GM12872 (cell line): ENCODE data around the gene COL5A1.

Experiments
- TF ChIP-seq, protein P1 (sequence below): IDR thresholded peaks from 3 replicates; pipeline ENCODE4 v1.5.1; 2011; ENCODE audit warnings: low read depth, mild to moderate bottlenecking, low read length, moderate library complexity; ENCODE audit not compliant: insufficient read depth

The COL5A1 gene

GRCh38 chr9:134644725-134645606, 3.4 kb downstream of the COL5A1 start:
- TF ChIP-seq, protein P1, sequence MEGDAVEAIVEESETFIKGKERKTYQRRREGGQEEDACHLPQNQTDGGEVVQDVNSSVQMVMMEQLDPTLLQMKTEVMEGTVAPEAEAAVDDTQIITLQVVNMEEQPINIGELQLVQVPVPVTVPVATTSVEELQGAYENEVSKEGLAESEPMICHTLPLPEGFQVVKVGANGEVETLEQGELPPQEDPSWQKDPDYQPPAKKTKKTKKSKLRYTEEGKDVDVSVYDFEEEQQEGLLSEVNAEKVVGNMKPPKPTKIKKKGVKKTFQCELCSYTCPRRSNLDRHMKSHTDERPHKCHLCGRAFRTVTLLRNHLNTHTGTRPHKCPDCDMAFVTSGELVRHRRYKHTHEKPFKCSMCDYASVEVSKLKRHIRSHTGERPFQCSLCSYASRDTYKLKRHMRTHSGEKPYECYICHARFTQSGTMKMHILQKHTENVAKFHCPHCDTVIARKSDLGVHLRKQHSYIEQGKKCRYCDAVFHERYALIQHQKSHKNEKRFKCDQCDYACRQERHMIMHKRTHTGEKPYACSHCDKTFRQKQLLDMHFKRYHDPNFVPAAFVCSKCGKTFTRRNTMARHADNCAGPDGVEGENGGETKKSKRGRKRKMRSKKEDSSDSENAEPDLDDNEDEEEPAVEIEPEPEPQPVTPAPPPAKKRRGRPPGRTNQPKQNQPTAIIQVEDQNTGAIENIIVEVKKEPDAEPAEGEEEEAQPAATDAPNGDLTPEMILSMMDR, result no peak

- TF ChIP-seq, protein P1, result no peak
These were observed 4.2 kb downstream of the COL5A1 start for GRCh38 chr9:134645607-134646365.

DNA sequence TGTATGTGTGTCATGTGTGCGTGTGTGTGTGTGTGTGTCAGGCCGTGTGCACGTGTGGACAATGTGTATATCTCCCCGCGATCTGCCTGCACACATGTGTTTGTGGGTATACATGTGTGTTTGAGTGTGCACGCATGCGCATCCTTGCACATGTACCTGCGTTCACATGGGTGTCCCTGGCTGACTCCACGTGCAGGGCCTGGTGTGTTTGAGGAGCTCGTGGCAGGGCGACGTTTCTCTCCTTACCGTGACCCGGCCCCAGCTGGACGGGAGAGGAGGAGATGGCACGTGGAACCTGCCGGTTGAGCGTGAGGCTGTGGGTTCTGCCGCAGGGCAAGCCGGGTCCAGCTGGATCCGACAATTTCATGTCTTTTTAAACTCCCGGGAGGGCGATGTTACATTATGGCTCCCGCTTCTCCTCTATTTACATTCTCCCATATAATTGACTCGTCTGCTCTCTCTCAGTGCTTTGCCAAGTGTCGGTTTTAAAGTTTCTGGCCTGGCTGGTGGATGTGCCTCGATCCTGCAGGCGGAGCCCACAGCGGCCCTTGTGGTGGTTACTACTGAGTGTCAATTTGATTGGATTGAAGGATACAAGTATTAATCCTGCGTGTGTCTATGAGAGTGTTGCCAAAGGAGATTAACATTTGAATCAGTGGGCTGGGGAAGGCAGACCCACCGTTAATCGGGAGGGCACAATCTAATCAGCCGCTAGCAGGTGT, 5.9 kb downstream of the COL5A1 start:
- TF ChIP-seq, protein P1, result no peak

- TF ChIP-seq, protein P1, result no peak
These were observed 7.3 kb downstream of the COL5A1 start for GRCh38 chr9:134648701-134649530.

- TF ChIP-seq, protein P1, result no peak
These were observed 9.0 kb downstream of the COL5A1 start for GRCh38 chr9:134650431-134651190.

DNA sequence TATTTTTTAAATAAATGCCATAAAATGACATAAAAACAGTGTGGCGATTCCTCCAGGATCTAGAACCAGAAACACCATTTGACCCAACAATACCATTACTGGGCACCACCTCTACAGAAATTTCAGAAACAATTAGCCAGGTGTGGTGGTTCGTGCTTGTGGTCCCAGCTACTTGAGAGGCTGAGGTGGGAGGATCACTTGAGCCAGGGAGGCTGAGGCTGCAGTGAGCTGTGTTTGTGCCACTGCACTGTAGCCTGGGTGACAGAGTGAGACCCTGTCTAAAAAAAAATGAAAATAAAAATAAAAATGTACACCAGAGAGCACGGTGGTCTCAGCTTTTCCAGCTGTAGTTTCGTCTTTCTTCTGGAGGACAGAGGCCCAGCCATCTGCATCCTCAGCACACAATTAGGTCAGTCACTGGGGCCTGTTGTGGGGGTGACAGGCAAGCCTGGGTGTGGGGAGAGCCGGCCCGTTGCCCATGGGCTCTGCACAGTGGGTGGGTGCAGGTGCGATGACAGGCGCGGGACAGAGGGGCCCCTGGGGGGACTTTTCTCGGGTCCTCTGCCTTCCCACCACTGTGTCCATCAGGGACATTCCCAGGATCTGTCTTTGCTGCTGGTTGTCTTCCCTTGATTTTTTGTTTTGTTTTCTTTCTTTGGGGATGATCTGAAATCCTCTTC, 9.8 kb downstream of the COL5A1 start:
- TF ChIP-seq, protein P1, result no peak
